ENCODE measurements around the gene THSD4.

DNA sequence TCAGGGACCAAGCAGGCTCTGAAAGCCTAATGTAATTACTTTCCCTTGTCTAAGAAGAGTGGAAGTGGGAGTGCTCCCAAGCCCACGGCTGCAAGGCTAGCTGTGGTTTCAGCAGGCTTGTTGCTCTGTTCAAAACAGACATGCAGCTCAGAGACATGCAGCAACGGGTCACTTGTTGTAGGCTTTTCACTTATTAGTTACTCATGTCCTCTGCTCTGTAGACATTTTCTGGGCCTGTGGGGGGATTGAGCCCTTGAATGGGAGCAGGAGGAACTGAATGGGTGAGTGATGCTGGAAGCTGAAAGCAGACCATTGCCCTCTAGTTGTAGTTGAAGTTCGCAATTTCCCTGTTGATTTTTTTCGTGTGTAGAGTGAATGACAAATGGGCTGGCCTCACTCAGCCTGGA, 433.1 kb downstream of the THSD4 start:
- TF ChIP-seq, protein P1, sequence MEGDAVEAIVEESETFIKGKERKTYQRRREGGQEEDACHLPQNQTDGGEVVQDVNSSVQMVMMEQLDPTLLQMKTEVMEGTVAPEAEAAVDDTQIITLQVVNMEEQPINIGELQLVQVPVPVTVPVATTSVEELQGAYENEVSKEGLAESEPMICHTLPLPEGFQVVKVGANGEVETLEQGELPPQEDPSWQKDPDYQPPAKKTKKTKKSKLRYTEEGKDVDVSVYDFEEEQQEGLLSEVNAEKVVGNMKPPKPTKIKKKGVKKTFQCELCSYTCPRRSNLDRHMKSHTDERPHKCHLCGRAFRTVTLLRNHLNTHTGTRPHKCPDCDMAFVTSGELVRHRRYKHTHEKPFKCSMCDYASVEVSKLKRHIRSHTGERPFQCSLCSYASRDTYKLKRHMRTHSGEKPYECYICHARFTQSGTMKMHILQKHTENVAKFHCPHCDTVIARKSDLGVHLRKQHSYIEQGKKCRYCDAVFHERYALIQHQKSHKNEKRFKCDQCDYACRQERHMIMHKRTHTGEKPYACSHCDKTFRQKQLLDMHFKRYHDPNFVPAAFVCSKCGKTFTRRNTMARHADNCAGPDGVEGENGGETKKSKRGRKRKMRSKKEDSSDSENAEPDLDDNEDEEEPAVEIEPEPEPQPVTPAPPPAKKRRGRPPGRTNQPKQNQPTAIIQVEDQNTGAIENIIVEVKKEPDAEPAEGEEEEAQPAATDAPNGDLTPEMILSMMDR (IDR thresholded peaks at IDR 0.05; ENCODE audit: low read length) = no peak
- TF ChIP-seq EZH2 (IDR thresholded peaks at IDR 0.05; ENCODE audit: borderline replicate concordance, low read length) = no peak
